GM21723 (cell line): ENCODE results near the gene LMAN2.
"Not testable (repeated sequence)": the region's sequence is repeated elsewhere in the genome, so short reads cannot be mapped to it uniquely, and the experiment has no call there.

Source experiments
- ATAC-seq: cut with Tn5 transposase; IDR thresholded peaks from one replicate; pipeline ENCODE4 v1.9.1; 2021; ENCODE audit warnings: mild to moderate bottlenecking, moderate library complexity; ENCODE audit not compliant: unreplicated experiment

The LMAN2 gene

DNA sequence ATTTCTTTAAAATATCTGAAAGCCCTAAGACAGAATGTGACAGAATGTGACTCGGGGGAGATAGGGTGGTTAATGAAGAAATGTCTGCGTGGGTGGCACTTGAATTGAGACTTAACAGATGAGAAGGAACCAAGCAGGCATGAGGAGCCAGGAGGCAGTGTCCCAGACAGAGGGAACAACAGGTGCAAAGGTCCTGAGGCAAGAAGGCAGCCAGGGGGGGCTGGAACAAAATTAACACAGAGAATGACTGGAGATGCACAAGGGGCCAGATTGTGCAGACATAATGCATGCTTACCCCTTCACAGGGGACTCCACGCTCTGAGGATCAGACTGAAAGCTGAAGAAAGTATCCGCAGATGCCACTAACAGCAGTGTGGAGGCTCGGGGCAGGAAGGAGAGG, 1.7 kb downstream of the LMAN2 start:
- ATAC-seq, result no peak

DNA sequence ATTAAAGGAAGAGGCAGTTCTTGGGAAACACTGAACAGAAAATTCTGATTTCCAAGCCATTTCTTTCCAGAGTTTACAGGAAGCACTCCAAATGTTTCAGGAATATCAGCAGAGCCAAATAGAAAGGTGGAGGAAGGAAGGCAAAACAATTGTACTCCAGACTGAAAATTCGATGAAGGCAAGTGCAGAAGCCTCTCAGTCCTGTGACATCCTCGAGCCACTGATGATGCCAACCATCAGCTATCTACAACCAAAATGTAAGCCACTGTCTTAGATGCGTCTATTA, 2.2 kb downstream of the LMAN2 start:
- ATAC-seq, result no peak

DNA sequence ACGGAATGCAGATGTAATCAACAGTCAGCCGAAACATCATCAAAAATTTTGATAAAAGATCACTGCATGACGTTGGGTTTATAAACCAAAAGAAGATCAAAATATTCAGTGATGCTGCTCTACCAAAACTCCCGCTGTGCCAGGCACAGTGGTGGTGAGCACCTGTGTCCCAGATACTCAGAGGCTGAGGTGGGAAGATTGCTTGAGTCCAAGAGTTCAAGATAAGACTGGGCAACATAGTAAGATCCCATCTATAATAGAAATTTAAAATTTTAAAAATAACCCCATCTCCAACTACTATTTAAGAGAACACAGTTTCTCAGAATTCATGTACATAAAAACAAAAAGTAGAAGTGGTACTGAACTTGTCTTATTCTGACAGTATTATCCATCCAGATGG, 3.8 kb downstream of the LMAN2 start:
- no peak for ATAC-seq

DNA sequence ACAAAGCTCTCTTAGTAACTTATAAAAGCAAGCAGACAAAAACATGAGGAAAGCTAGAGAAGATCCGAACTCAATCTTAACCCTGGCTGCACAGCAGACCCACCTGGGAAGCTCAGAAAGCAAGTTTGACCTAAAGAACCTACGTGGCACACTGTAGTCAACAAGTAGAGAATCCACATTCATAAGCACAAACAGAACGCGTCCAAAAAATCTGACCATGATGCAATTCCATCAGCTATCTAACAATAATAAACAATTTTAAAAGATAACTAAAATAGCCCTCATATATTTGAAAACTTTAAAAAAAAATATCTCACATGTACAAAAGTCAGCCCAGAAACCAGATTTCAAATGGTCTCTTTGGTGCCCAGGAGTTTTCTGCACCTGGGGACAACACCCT, 4.6 kb downstream of the LMAN2 start:
- ATAC-seq, result no peak

DNA sequence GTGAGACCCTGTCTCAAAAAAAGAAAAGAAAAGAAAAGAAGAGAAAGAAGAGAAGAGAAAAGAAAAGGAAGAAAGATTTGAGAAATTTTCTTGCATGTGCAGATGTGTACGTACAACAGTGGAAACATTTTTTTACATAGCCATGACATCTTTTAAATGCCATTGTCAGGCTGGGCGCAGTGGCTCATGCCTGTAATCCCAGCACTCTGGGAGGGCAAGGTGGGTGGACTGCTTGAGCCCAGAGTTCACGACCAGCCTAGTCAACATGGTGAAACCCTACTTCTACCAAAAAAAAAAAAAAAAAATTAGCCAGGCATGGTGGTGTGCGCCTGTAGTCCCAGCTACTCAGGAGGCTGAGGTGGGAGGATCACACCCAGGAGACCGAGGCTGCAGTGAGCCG, 6.6 kb downstream of the LMAN2 start:
- no peak for ATAC-seq

DNA sequence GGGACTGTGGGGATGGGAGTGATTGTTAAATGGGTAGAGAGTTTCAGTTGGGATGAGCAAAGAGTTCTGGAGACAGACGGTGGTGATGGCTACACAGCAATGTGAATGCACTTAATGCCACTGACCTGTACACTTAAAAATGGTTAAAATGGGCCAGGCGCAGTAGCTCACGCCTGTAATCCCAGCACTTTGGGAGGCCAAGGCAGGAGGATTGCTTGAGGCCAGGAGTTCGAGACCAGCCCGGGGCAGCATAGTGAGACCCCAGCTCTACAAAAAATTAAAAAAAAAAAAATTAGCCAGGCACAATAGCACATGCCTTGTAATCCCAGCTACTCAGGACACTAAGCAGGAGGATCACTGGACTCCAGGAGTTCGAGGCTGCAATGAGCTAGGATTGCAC, 7.7 kb downstream of the LMAN2 start:
- ATAC-seq, result no peak

DNA sequence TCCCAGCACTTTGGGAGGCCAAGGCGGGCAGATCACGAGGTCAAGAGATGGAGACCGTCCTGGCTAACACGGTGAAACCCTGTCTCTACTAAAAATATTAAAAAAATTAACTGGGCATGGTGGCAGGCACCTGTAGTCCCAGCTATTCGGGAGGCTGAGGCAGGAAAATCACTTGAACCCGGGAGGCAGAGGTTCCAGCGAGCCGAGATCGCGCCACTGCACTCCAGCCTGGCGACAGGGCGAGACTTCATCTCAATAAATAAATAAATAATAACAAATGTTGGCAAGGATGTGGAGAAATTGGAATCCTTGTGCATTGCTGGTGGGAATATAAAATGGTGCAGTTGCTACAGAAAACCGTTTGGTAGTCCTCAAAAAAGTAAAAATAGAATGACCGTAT, 8.5 kb downstream of the LMAN2 start:
- ATAC-seq, result not testable (repeated sequence)

DNA sequence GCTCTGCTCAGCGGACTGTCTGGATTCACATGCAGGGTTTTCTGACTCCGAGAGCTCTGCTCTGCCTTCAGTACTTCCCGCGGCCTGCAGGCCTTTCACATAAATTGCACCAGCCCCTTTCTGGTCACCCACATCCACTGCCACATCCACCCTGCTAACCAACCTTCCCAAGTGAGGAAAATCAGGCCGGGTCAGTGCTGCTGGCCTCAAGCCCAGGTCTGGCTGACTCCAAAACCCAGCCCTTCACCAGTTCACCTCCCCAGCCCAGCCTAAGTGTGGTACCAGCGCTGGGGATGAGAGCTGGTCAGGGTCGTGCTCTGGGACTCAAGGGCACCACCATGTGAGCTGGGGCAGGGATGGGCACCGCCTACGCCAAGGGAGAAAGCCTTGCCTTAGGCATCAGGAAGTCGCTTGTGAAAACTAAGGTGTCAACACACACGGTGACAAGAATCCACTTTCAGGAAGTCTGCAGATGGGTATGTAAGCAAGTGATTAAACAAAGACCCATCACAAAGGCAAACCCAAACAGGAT, 12.3 kb downstream of the LMAN2 start:
- no peak for ATAC-seq

DNA sequence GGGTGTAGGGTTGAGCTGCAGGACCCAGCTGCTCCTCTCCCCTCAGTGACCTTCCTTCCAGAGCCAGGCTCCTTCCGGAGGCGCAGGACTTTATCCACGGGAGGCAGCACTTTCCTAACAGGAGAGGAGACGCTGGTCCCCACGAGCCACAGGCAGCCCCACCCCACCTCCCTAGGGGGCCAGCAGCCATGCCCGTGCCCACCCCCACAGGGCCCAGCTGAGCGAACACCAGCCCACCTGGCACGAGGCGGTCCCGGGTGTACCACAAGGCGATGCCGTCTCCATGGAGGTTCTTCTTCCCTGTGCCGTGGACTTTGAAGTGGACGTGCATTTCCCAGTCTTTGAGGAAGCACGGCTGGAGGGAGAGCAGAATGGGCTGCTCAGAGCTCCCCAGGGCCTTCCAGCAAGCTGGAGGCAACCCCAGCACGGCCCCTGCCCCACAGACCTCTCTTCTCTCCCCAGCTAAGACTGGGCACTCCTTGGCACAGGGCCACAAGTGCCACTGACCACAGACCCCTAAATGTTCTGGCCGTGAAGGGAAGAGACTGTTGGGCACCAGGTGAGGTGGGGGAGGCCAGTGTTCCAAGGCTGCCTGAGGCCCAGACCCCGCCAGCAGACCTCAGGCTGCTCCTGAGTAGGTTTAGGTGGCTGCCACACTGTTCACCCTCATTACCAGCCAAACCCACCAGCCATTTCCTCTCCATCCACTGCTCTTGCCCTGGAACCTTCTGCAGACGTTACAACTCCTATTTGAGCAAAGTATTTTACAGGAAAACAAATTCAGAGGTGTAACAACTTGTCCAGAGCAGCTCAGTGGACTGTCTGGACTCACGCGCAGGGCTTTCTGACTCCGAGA, 13.0 kb downstream of the LMAN2 start:
- ATAC-seq, result no peak

DNA sequence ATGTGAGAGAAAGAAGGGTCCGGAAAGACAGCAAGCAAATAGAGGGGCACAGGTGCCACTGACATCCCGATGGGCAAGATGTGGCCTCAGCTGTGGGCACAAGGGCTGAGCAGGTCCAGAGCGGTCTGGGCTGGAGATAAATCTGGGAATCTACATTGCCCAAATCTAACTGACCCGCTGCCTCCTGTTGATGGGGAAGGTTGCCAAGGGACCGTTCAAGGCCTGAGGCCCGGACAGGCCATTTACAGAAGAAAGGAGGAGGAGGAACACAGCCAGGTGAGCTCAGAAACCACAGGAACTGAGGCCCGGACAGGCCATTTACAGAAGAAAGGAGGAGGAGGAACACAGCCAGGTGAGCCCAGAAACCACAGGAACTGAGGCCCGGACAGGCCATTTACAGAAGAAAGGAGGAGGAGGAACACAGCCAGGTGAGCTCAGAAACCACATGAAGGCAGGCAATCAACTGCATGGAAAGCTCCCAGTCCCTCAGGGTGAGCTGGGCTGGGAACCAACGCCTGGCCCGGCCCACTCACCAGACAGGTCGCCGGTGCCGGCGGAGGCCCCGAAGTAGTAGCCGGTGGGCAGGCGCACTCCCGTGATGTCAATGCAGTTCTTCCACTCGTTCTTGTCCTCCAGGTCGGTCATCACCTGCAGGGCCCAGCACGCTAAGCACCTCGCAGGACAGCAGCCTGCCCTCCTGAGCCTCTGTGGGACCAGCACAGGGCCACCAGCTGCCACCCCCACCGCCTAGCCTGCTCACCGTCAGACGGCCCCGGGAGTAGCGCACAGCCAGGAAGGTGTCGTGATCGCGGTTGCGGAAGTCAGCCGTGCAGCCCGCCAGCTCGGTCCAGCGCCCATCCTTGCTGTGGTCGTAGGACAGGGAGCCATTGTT, 14.6 kb downstream of the LMAN2 start:
- ATAC-seq, result no peak

DNA sequence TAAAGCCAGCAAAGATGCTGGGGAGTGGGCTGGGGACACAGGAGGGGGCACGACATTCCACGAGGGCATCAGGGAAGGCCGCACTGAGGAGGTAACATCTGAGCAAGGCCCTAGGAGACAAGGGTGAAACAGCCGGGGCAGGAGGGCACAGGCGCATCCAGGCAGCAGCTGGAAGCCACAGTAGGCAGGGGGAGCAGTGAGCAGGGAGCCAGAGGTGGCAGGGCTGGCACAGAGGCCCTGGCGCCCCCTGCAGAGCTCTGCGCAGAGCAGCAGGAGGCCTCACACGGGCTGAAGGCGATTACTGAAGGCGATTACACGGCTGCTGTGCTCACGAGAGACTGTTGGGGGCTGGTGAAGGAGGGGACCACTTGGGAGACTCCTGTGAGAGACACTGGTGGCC, 15.4 kb downstream of the LMAN2 start:
- ATAC-seq, result no peak

DNA sequence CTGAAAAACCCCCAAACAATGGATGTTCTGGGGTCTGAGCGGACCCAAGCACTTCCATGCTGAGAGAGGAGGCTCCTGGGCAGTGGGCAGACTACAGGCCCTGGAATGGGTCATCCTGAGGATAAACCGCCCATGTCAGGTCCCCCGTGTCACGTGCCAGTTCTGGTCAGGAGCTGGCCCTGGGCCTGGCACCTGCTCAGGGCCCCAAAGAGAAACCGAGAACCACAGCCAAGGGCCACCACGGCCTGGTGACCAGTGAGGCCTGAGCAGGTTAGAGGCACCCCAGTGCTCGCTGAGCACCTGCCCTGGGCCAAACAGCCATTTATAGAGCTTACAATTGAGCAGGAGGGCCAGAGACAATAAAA, 15.8 kb downstream of the LMAN2 start:
- no peak for ATAC-seq

DNA sequence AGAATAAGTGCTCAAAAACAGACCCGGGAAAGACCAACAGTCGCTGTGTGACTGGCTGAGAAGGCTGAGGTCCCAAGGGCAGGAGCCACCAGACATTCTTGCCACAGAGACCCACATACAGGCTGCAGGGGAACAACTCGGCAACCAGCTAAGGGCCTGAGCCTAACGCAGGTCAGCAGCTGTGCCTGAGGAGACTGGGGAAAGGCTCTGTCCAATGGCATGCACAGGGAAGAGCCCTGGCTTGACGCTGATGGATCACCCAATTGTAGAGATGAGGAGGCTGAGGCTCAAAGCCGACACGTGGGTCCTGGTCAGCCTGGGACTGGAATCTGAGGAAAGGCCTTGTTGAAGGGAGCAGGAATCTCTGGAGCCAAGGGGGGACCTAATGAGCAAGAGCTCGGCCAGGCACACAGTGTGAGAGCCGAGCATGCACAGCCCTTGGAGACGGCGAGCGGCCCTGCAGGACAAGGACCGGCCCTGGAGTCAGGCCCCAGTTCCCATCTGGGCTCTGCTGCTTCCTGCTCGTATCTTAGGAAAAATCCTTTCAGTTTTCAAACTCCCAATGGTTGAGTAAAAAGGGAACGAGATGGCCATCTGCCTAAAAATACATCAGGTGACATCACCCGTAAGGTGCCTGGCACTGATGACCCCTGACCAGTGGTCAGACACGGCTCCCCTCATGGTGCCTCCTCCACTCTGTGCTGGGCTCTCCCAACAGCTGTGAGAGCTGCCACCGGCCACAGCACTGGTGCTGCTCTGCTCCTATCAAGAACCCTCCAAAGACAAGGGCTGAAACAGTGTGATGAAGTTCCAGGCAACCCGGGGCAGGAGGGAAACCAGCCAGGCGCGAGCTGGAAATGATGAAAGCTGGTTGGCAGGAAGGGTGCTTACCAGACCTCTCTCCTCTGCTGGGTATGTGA, 16.4 kb downstream of the LMAN2 start:
- ATAC-seq, result no peak

DNA sequence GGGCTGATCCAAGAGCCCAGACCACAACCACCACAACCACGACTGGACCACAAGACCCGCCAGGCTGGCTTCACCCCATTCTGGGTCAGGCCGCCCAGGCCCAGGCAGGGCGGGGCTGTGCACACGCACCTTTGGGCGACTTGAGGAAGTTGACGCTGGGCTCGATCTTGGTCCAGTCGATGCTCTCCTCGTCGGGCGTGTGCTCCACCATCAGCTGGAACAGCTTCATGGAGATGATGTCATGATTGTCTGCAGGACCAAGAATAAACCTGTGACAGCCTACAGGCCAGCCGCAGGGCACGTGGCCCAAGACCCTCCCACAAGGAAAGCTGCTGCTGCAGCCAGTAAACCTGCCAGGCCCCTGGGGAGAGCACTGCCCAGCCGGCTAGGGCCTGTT, 17.3 kb downstream of the LMAN2 start:
- ATAC-seq, result no peak

DNA sequence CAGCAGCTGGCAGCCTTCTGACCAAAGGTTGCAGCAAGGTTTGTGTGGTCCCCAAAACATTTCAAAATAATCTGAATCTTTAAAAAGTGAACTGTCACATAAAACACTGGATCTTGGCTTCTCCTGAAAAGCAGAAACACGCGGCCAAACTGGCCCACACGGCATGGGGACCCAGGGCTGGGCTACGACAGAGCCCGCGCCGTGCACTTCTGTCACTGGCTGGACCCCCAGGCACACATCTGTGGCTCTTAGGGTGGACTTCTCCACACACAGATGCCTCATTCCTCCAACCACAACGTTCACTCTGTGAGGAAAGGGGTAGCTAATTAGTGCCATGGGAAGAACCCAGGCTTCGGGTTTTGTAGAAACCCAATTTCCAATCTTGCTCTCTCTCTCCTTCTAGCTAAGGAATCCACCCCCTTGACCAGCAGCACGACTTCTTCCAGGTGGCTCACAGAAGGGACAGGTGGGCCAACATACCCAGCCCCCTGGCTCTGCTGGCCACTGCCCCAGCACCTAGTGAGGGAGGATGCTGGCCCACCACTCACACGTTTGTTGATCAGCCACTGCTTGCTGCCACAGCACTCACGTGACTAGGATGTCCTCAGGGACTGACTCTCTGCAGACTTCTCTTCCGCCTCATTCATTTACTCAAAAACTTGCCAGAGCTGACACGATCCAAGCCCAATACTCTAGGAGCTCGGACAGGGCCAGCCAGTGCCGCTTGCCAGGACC, 17.9 kb downstream of the LMAN2 start:
- no peak for ATAC-seq

DNA sequence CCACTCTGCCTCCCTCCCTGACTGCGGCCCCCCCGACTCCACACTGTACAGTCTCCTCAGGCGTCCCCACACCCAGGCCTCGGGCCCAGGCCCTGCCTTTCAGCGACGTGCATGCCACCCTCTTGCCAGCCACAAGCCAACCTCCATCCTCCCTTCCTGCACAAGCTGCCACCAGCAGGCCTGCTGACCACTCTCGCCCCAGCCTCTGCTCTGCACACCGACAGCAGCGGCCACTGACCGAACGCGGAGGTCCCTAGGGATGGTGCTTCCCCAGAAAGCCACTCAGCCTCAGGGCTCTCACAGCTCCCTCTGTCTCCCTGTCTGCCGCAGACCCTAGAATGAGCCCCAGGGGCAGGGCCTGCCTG, 18.6 kb downstream of the LMAN2 start:
- ATAC-seq, result no peak

DNA sequence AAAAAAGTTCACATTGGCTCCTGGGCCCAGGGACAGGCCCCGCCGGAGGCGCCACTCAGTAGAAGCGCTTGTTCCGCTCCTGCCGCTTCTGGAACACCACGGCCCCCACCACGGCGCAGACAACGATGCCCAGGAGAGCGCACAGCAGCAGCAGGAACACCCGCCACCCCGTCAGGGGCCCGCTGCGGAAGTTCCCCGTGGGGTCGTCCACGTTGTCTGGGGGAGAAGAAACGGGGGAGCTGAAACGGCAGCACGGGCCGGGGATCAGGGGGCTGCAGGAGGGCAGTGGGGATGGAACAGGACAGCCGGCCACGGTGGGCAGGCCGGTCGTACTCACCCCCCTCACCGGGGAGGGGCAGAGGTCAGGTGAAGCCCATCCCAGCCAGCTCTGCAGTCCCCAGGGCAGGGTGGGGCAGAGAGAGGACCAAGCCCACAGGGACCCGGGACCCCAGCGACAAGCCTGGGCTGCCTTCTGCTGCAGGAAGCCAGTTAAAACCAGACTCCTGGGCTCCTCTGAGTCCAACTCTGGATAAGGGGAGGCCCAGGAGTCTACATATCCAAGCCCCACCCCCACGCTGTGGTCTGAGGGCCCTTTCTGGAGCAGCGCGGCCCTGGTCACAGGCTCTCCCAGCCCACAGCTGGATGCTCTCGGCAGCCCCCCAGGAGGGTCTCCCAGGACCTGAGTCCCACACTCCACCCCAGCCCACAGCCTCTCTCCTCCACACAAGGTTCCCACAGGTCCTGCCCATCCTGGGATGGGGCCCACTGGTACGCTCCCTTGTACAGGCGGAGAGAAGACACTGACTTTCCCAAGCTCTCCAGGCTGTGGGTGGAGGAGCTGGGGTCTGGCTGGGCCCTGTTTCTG, 19.2 kb downstream of the LMAN2 start:
- ATAC-seq, result no peak

DNA sequence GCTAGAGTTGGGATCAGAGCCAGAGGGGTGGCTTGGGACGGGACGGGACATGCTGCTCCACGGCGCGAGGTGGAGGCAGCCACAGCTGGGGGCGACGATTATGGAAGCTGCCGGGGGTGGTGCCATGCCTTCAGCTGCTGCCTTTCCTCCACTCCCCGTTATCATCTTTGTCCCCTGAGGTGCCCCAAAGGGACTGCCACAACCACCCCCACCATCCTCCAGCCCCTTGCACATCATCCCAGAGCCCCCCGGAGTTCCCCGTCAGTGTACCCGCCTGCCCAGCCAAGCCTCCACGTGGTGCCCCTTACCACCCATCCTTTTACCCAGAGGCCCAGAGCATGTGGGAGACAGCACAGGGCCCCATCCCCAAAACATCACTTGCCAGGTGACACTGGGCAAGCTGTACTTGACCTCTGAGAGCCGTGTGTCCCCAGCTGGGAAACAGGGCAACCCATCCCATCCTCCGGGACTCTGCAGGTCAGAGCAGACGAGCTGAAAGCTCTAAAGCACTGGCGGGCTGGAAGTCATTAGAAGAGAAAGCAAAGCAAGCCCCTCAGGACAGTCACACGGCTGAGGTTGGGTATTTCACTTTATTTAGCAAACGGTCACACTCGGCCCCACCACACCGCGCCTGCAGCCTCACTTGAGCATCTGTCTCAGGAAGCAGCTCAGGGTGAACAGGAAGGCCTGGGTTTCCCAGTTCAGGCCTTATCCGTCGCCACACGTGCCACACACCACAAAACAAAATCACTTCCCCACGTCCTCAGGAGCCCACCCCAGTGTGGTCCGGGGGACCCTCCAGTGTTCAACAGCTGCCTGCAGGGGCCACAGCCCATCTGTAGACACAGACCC, 20.3 kb downstream of the LMAN2 start:
- ATAC-seq, result no peak

DNA sequence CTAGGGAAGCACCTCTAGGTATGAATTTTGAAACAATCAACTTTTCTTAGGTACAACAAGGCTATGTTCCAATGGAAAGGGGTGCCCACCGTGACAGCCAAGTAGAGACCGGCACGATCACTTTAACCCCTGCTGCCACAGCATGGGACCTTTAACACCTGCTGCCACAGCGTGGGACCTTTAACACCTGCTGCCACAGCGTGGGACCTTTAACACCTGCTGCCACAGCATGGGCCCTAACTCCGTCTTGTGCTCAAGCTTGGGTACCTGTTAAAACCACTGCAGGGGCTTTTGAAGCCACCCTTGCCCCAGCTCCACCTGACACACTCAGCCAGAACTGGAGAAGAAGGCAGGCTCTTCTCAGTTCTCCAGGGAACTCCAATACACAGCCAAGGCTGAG, 21.6 kb downstream of the LMAN2 start:
- no peak for ATAC-seq
